ENCODE measurements around the gene GPX3. TPM values are rescaled to one million over a fixed set of nuclear protein-coding genes. Genes with fewer than 3 reads are reported as not detected.

GPX3 gene
- total and polyA plus RNA-seq, 10 of the 15 experiments (the other 5 are each of a cell fraction or from before 2014, with no cell fraction given): 0.04 to 1.0 (median 0.15) TPM; not detected in 3

GRCh38 chr5:151071021-151071420, 50.6 kb downstream of the GPX3 start:
- Histone ChIP-seq H3K4me1 (ENCODE audit: control insufficient read depth, insufficient read depth, low read length) (peaks cover 70% of the 10 kb centered on the region), H3K79me2 (ENCODE audit: control insufficient read depth, insufficient read depth, low read length) (peaks cover 99% of the 10 kb centered on the region)
- no peak for ATAC-seq
- TF ChIP-seq RELB (IDR thresholded peaks at IDR 0.05; ENCODE audit: low read depth): no peak
- no peak for TF ChIP-seq ZNF687 (IDR thresholded peaks at IDR 0.05)
- TF ChIP-seq MTA3 (IDR thresholded peaks at IDR 0.05; ENCODE audit: borderline replicate concordance, low read length): no peak
- TF ChIP-seq TBL1XR1 (IDR thresholded peaks at IDR 0.05; ENCODE audit: low read depth, low read length): no peak
- no peak for TF ChIP-seq POLR2AphosphoS2 (IDR thresholded peaks at IDR 0.05; ENCODE audit: low read depth, low read length)
- TF ChIP-seq RBBP5 (conservative IDR thresholded peaks at IDR 0.05): no peak
- no peak for TF ChIP-seq ZBTB11 (CRISPR knock-in tag; IDR thresholded peaks at IDR 0.05)
- no peak for TF ChIP-seq FOXK2 (IDR thresholded peaks at IDR 0.05)
- TF ChIP-seq SIX5 (IDR thresholded peaks at IDR 0.05; ENCODE audit: low read depth, low read length, severe bottlenecking): no peak
- TF ChIP-seq ATF2 (IDR thresholded peaks at IDR 0.05; ENCODE audit: low read length): no peak
- TF ChIP-seq CBX5 (IDR thresholded peaks at IDR 0.05; ENCODE audit: low read depth): no peak
- TF ChIP-seq SUZ12 (IDR thresholded peaks at IDR 0.05; ENCODE audit: unreplicated experiment): no peak
- TF ChIP-seq ZBED1 (IDR thresholded peaks at IDR 0.05; ENCODE audit: borderline replicate concordance): no peak
- TF ChIP-seq RAD51 (IDR thresholded peaks at IDR 0.05): no peak
- no peak for TF ChIP-seq HDGF (IDR thresholded peaks at IDR 0.05)

More at GRCh38 chr5:151071021-151071420, 50.6 kb downstream of the GPX3 start:
- ChIA-PET POLR2A (interaction anchor here (1.0 to 4.6 kb wide), 5 partner anchors 13 to 44 kb away, joined by 3 to 20 read pairs (median 4); no protein-coding TSS in a partner anchor), CTCF (interaction anchor here (0.6 to 5.0 kb wide), 8 partner anchors 10 to 392 kb away, joined by 3 to 49 read pairs (median 4); no protein-coding TSS in a partner anchor), SMC1A (ENCODE audit: uncharacterized antibody, unreplicated experiment) (interaction anchor here (0.7 to 10.8 kb wide), 13 partner anchors 8 to 145 kb away, joined by 3 to 97 read pairs (median 6); no protein-coding TSS in a partner anchor), RAD21 (ENCODE audit: unreplicated experiment) (interaction anchor here (0.5 to 3.6 kb wide), 5 partner anchors 12 to 92 kb away, joined by 3 to 30 read pairs (median 5); partner anchors contain the start of gene TNIP1)
- Histone ChIP-seq H3K27ac (ENCODE audit: control insufficient read depth, insufficient read depth) (no peak overlapping the region), H3K27me3 (replicated peaks in 1 of 2; ENCODE audit: control insufficient read depth in 2 of 2, insufficient read depth in 2 of 2, low read length in 1 of 2) (no peaks in the 10 kb centered on the region), H4K20me1 (ENCODE audit: control insufficient read depth, insufficient read depth) (peaks cover 48% of the 10 kb centered on the region), H3K4me2 (ENCODE audit: control insufficient read depth, insufficient read depth) (no peak overlapping the region), H3K36me3 (ENCODE audit: control insufficient read depth in 2 of 2, insufficient read depth in 2 of 2, low read length in 1 of 2) (peaks cover 31 to 61% of the 10 kb centered on the region in 2 experiments), H3K9me3 (replicated peaks; ENCODE audit: control insufficient read depth, insufficient read depth, low read length) (no peaks in the 10 kb centered on the region; the same call in 2 of the 3 replicates), H3K9ac (ENCODE audit: control insufficient read depth, insufficient read depth, low read length) (no peak overlapping the region; the same call in 1 of the 2 replicates), H2AFZ (ENCODE audit: control insufficient read depth, low read depth, low read length) (no peak overlapping the region), H3K4me3 (no peak overlapping the region)
- WGBS (ENCODE audit: insufficient coverage, insufficient replicate concordance, low lambda C conversion rate, missing lambda C conversion rate): 60% methylated on average over 4 of the region's 4 CpGs
- FAIRE-seq (no peak), DNase-seq (ENCODE audit: low read depth, low spot score) (no peak)
- in situ Hi-C loops (cut with MboI) (no loop called here), intact Hi-C loops (cut with micrococcal nuclease; ENCODE audit: unreplicated experiment) (no loop called here)
- BruUV-seq (replicated peaks): no TSS peak
